Measurements from ENCODE around the gene RCBTB1. TPM values are rescaled to one million over a fixed set of nuclear protein-coding genes. Genes with fewer than 3 reads are reported as not detected.

The RCBTB1 gene
- total RNA-seq, 1 experiment from 2014 or later = 14.8 TPM

DNA sequence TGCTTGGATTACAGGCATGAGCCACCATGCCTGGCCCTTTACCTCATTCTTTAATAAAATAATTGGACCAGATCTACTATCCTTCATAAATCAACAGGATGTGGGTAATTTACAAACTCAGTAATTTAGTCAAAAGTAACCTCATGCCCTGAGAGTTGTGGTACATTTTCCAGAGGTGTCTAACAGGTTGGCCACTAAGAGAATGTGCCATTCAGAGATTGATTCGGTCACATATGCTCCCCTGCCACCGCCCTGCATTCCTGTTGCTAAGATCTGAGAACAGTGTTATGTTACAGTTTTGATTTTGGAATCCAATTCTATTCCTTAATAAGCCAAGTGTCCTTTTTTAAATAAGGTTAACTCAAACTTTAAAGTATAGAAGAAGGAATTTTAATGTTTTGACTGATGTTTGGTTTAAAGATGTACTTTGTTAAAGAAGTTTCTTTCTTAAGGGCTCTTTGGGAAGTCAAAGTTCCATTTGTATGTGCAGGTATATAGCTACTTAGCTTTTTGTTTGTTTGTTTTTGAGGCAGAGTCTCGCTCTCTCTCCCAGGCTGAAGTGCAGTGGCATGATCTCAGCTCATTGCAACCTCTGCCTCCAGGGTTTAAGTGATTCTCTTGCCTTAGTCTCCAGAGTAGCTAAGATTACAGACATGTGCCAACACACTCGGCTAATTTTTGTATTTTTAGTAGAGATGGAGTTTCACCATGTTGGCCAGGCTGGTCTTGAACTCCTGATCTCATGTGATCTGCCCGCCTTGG, 60.4 kb downstream of the RCBTB1 start:
- POLR2A ChIA-PET = no interaction called here
- in situ Hi-C loops (cut with HindIII; ENCODE audit: low pct_unique_long_range_greater_than_20kb, low sequenced_read_pairs) = no loop called here
- TF ChIP-seq SIN3A (IDR thresholded peaks at IDR 0.05; ENCODE audit: borderline replicate concordance, insufficient read depth, low read depth, low read length) (no peak), CTCF (IDR thresholded peaks at IDR 0.05) (no peak), TCF7L2 (IDR thresholded peaks at IDR 0.05; ENCODE audit: low read depth, low read length) (no peak), POLR2AphosphoS5 (IDR thresholded peaks at IDR 0.05; ENCODE audit: low read depth, low read length) (no peak)
- TF ChIP-seq, protein P1, sequence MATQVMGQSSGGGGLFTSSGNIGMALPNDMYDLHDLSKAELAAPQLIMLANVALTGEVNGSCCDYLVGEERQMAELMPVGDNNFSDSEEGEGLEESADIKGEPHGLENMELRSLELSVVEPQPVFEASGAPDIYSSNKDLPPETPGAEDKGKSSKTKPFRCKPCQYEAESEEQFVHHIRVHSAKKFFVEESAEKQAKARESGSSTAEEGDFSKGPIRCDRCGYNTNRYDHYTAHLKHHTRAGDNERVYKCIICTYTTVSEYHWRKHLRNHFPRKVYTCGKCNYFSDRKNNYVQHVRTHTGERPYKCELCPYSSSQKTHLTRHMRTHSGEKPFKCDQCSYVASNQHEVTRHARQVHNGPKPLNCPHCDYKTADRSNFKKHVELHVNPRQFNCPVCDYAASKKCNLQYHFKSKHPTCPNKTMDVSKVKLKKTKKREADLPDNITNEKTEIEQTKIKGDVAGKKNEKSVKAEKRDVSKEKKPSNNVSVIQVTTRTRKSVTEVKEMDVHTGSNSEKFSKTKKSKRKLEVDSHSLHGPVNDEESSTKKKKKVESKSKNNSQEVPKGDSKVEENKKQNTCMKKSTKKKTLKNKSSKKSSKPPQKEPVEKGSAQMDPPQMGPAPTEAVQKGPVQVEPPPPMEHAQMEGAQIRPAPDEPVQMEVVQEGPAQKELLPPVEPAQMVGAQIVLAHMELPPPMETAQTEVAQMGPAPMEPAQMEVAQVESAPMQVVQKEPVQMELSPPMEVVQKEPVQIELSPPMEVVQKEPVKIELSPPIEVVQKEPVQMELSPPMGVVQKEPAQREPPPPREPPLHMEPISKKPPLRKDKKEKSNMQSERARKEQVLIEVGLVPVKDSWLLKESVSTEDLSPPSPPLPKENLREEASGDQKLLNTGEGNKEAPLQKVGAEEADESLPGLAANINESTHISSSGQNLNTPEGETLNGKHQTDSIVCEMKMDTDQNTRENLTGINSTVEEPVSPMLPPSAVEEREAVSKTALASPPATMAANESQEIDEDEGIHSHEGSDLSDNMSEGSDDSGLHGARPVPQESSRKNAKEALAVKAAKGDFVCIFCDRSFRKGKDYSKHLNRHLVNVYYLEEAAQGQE (IDR thresholded peaks at IDR 0.05; ENCODE audit: insufficient read depth in 1 of 2, low read depth in 2 of 2, low read length in 1 of 2) = no peak
- no peak overlapping the region for H3K4me3 ChIP-seq (ENCODE audit: low read depth in 2 of 2, low read length in 2 of 2)
- no peaks in the 10 kb centered on the region for H3K36me3 ChIP-seq (ENCODE audit: control insufficient read depth, insufficient read depth, low read length)
- no peaks in the 10 kb centered on the region for H3K9me3 ChIP-seq (ENCODE audit: control insufficient read depth, insufficient read depth, low read depth, low read length)
- DNase-seq (ENCODE audit: low read depth, low spot score) (no peak), ATAC-seq (no peak)
- H3K27me3 ChIP-seq (ENCODE audit: control insufficient read depth, insufficient read depth, low read length) = no peaks in the 10 kb centered on the region
- no peak overlapping the region for H3K27ac ChIP-seq (ENCODE audit: low read length)
- no peaks in the 10 kb centered on the region for H3K4me1 ChIP-seq (ENCODE audit: control insufficient read depth, insufficient read depth, low read length)
- BruUV-seq (replicated peaks) = no TSS peak
- intact Hi-C loops (cut with micrococcal nuclease; ENCODE audit: unreplicated experiment) = no loop called here
- CTCF ChIA-PET = no interaction called here

- H3K36me3 ChIP-seq (ENCODE audit: control insufficient read depth, insufficient read depth, low read length) = no peaks in the 10 kb centered on the region
- H3K4me1 ChIP-seq (ENCODE audit: control insufficient read depth, insufficient read depth, low read length) = no peaks in the 10 kb centered on the region
- intact Hi-C loops (cut with micrococcal nuclease; ENCODE audit: unreplicated experiment) (no loop called here), in situ Hi-C loops (cut with HindIII; ENCODE audit: low pct_unique_long_range_greater_than_20kb, low sequenced_read_pairs) (no loop called here)
- BruUV-seq (replicated peaks) = no TSS peak
- no peak overlapping the region for H3K27ac ChIP-seq (ENCODE audit: low read length)
- H3K4me3 ChIP-seq (ENCODE audit: low read depth in 2 of 2, low read length in 2 of 2) = no peak overlapping the region
- ATAC-seq (no peak), DNase-seq (ENCODE audit: low read depth, low spot score) (no peak)
- CTCF ChIA-PET = no interaction called here
- POLR2A ChIA-PET = no interaction called here
- H3K27me3 ChIP-seq (ENCODE audit: control insufficient read depth, insufficient read depth, low read length) = no peaks in the 10 kb centered on the region
- TF ChIP-seq TCF7L2 (IDR thresholded peaks at IDR 0.05; ENCODE audit: low read depth, low read length) (no peak), SIN3A (IDR thresholded peaks at IDR 0.05; ENCODE audit: borderline replicate concordance, insufficient read depth, low read depth, low read length) (no peak), CTCF (IDR thresholded peaks at IDR 0.05) (no peak)
- TF ChIP-seq, protein P1 (IDR thresholded peaks at IDR 0.05; ENCODE audit: insufficient read depth in 1 of 2, low read depth in 2 of 2, low read length in 1 of 2) = no peak
- H3K9me3 ChIP-seq (ENCODE audit: control insufficient read depth, insufficient read depth, low read depth, low read length) = no peaks in the 10 kb centered on the region
Measured at GRCh38 chr13:49521224-49521623, 64.1 kb downstream of the RCBTB1 start.
